HEK293 (cell line): ENCODE results near the gene ETHE1.

Experiments
- CTCF ChIP-seq: fragments of 450-650 bp; formaldehyde crosslinking; IDR thresholded peaks from 2 replicates; pipeline ENCODE4 v1.5.1; 2016; ENCODE audit warnings: missing biosample characterization, missing genetic modification characterization
- GLI2 ChIP-seq: fragments of 450-650 bp; formaldehyde crosslinking; IDR thresholded peaks from 2 replicates; pipeline ENCODE4; 2017; ENCODE audit warnings: missing biosample characterization, missing genetic modification characterization, low read depth, borderline replicate concordance
- GLIS2 ChIP-seq: fragments of 450-650 bp; formaldehyde crosslinking; IDR thresholded peaks from 2 replicates; pipeline ENCODE4 v1.5.1; 2016; ENCODE audit warnings: missing biosample characterization, missing genetic modification characterization
- SCRT1 ChIP-seq: fragments of 450-650 bp; formaldehyde crosslinking; IDR thresholded peaks from 2 replicates; pipeline ENCODE4 v1.5.1; 2016; ENCODE audit warnings: missing biosample characterization, missing genetic modification characterization, borderline replicate concordance
- SETDB1 ChIP-seq: IDR thresholded peaks from one replicate; pipeline ENCODE4 v1.6.1; 2017; ENCODE audit warnings: mild to moderate bottlenecking, low read length, moderate library complexity, mixed read lengths; ENCODE audit not compliant: insufficient read length
- YY1 ChIP-seq: fragments of 450-650 bp; formaldehyde crosslinking; IDR thresholded peaks from 2 replicates; pipeline ENCODE4 v1.5.1; 2018; ENCODE audit warnings: missing biosample characterization, missing genetic modification characterization
- ZBTB17 ChIP-seq: fragments of 450-650 bp; formaldehyde crosslinking; IDR thresholded peaks from 2 replicates; pipeline ENCODE4 v1.5.1; 2016; ENCODE audit warnings: missing biosample characterization, missing genetic modification characterization
- ZBTB49 ChIP-seq: fragments of 450-650 bp; formaldehyde crosslinking; IDR thresholded peaks from 2 replicates; pipeline ENCODE4 v1.5.1; 2016; ENCODE audit warnings: missing biosample characterization, missing genetic modification characterization, low read depth
- ZFHX2 ChIP-seq: fragments of 450-650 bp; formaldehyde crosslinking; conservative IDR thresholded peaks from 2 replicates; pipeline ENCODE4 v1.5.1; 2016; ENCODE audit warnings: missing biosample characterization, missing genetic modification characterization
- ZNF138 ChIP-seq: fragments of 450-650 bp; formaldehyde crosslinking; IDR thresholded peaks from 2 replicates; pipeline ENCODE4 v1.5.1; 2016; ENCODE audit warnings: missing biosample characterization, missing genetic modification characterization, borderline replicate concordance
- ZNF157 ChIP-seq: fragments of 450-650 bp; formaldehyde crosslinking; IDR thresholded peaks from 2 replicates; pipeline ENCODE4 v1.5.1; 2016; ENCODE audit warnings: missing biosample characterization, missing genetic modification characterization
- ZNF211 ChIP-seq: fragments of 450-650 bp; formaldehyde crosslinking; IDR thresholded peaks from 2 replicates; pipeline ENCODE4 v1.5.1; 2016; ENCODE audit warnings: low read depth, missing biosample characterization, missing genetic modification characterization
- ZNF239 ChIP-seq: fragments of 450-650 bp; formaldehyde crosslinking; IDR thresholded peaks from 2 replicates; pipeline ENCODE4 v1.5.1; 2016; ENCODE audit warnings: missing biosample characterization, missing genetic modification characterization
- TF ChIP-seq, protein P1 (sequence below): fragments of 450-650 bp; formaldehyde crosslinking; IDR thresholded peaks from 2 replicates; pipeline ENCODE4 v1.5.1; 2016; ENCODE audit warnings: missing biosample characterization, missing genetic modification characterization, borderline replicate concordance

DNA sequence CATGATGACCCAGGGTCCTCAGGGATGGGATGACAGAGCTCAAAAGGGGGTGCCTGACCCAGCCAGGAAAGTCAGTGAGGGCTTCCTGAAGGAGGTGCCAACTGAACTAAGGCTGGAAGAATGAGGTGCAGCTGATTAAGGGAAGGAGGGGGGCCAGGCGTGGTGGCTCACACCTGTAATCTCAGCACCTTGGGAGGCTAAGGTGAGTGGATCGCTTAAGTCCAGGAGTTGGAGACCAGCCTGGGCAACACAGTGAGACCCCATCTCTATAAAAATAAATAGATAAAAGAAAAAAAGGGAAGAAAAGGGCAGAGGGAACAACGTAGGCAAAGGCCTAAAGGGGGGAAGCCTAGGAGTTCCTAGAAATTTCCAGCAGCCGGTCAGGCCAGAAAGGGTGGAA lies 52.5 kb downstream of the ETHE1 start:
- TF ChIP-seq, protein P1, sequence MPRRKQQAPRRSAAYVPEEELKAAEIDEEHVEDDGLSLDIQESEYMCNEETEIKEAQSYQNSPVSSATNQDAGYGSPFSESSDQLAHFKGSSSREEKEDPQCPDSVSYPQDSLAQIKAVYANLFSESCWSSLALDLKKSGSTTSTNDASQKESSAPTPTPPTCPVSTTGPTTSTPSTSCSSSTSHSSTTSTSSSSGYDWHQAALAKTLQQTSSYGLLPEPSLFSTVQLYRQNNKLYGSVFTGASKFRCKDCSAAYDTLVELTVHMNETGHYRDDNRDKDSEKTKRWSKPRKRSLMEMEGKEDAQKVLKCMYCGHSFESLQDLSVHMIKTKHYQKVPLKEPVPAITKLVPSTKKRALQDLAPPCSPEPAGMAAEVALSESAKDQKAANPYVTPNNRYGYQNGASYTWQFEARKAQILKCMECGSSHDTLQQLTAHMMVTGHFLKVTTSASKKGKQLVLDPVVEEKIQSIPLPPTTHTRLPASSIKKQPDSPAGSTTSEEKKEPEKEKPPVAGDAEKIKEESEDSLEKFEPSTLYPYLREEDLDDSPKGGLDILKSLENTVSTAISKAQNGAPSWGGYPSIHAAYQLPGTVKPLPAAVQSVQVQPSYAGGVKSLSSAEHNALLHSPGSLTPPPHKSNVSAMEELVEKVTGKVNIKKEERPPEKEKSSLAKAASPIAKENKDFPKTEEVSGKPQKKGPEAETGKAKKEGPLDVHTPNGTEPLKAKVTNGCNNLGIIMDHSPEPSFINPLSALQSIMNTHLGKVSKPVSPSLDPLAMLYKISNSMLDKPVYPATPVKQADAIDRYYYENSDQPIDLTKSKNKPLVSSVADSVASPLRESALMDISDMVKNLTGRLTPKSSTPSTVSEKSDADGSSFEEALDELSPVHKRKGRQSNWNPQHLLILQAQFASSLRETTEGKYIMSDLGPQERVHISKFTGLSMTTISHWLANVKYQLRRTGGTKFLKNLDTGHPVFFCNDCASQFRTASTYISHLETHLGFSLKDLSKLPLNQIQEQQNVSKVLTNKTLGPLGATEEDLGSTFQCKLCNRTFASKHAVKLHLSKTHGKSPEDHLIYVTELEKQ: no peak
- TF ChIP-seq CTCF (no peak), ZFHX2 (tag by site-specific recombination) (no peak), GLI2 (no peak), ZBTB17 (no peak), SCRT1 (tag by site-specific recombination) (no peak), ZNF157 (tag by site-specific recombination) (no peak), ZBTB49 (tag by site-specific recombination) (no peak), ZNF138 (tag by site-specific recombination) (no peak), ZNF239 (tag by site-specific recombination) (no peak), SETDB1 (no peak), GLIS2 (tag by site-specific recombination) (no peak), ZNF211 (tag by site-specific recombination) (no peak), YY1 (tag by site-specific recombination) (no peak)
